ACC112 (cell line): ENCODE measurements around the gene AP1M2.
"Not testable (repeated sequence)": the region's sequence is repeated elsewhere in the genome, so short reads cannot be mapped to it uniquely, and the experiment has no call there.

Source experiments
- H2AFZ ChIP-seq: fragments of 200-600 bp; sonication (generic); one replicate; pipeline ENCODE4 v1.6.0; 2017; ENCODE audit warnings: antibody characterized with exemption, low read length; ENCODE audit not compliant: unreplicated experiment
- H3K27ac ChIP-seq: fragments of 200-600 bp; sonication (generic); 2 replicates; pipeline ENCODE4 v1.5.1; 2014; ENCODE audit warnings: low read depth, mild to moderate bottlenecking, antibody characterized with exemption, low read length, moderate library complexity
- H3K27me3 ChIP-seq: fragments of 200-600 bp; sonication (generic); 2 replicates; pipeline ENCODE4 v1.6.1; 2014; ENCODE audit warnings: mild to moderate bottlenecking, antibody characterized with exemption, low read length, moderate library complexity, mixed read lengths; ENCODE audit not compliant: insufficient read depth
- H3K36me3 ChIP-seq: fragments of 200-600 bp; sonication (generic); 2 replicates; pipeline ENCODE4 v1.6.1; 2016; ENCODE audit warnings: mild to moderate bottlenecking, antibody characterized with exemption, low read length, moderate library complexity, mixed read lengths; ENCODE audit not compliant: insufficient read depth
- H3K4me1 ChIP-seq: fragments of 200-600 bp; sonication (generic); one replicate; pipeline ENCODE4 v1.6.1; 2016; ENCODE audit warnings: low read length, mixed read lengths; ENCODE audit not compliant: insufficient read depth, unreplicated experiment, control insufficient read depth
- H3K4me3 ChIP-seq: fragments of 200-600 bp; sonication (generic); 2 replicates; pipeline ENCODE4 v1.5.1; 2014; ENCODE audit warnings: mild to moderate bottlenecking, low read depth, low read length
- H3K79me2 ChIP-seq: fragments of 200-600 bp; sonication (generic); one replicate; pipeline ENCODE4 v1.6.0; 2016; ENCODE audit warnings: low read length; ENCODE audit not compliant: control insufficient read depth, unreplicated experiment, insufficient read depth

AP1M2 gene

GRCh38 chr19:10551006-10551405 lies 36.1 kb downstream of the AP1M2 start:
- H2AFZ ChIP-seq, H3K4me1 ChIP-seq, H3K36me3 ChIP-seq, H3K4me3 ChIP-seq, H3K79me2 ChIP-seq, H3K27ac ChIP-seq, H3K27me3 ChIP-seq: not testable (repeated sequence)

GRCh38 chr19:10550336-10550735 lies 36.8 kb downstream of the AP1M2 start:
- no peak overlapping the region for H3K27ac ChIP-seq
- H2AFZ ChIP-seq = no peak overlapping the region
- no peak overlapping the region for H3K4me3 ChIP-seq
- H3K79me2 ChIP-seq = no peaks in the 10 kb centered on the region
- no peaks in the 10 kb centered on the region for H3K27me3 ChIP-seq
- no peaks in the 10 kb centered on the region for H3K4me1 ChIP-seq
- H3K36me3 ChIP-seq = peaks cover 9% of the 10 kb centered on the region

GRCh38 chr19:10549733-10550132 lies 37.4 kb downstream of the AP1M2 start:
- H3K79me2 ChIP-seq = no peaks in the 10 kb centered on the region
- H3K36me3 ChIP-seq = peaks cover 9% of the 10 kb centered on the region
- H3K4me3 ChIP-seq = no peak overlapping the region
- H3K4me1 ChIP-seq = no peaks in the 10 kb centered on the region
- H3K27ac ChIP-seq = no peak overlapping the region
- H2AFZ ChIP-seq = no peak overlapping the region
- H3K27me3 ChIP-seq = no peaks in the 10 kb centered on the region

- Histone ChIP-seq H3K79me2 (peaks cover 7% of the 10 kb centered on the region), H3K36me3 (peaks cover 9% of the 10 kb centered on the region)
Measured at GRCh38 chr19:10548746-10549276, 38.3 kb downstream of the AP1M2 start.

GRCh38 chr19:10546817-10547216 lies 40.3 kb downstream of the AP1M2 start:
- H3K27me3 ChIP-seq = no peaks in the 10 kb centered on the region
- H3K4me1 ChIP-seq = peaks cover 3% of the 10 kb centered on the region
- H3K4me3 ChIP-seq = no peak overlapping the region
- H3K79me2 ChIP-seq = peaks cover 7% of the 10 kb centered on the region
- H3K27ac ChIP-seq = no peak overlapping the region
- no peak overlapping the region for H2AFZ ChIP-seq
- H3K36me3 ChIP-seq = no peaks in the 10 kb centered on the region

More at GRCh38 chr19:10548746-10549276, 38.3 kb downstream of the AP1M2 start:
- H3K27ac ChIP-seq = no peak overlapping the region
- no peak overlapping the region for H2AFZ ChIP-seq
- H3K4me3 ChIP-seq = no peak overlapping the region
- no peaks in the 10 kb centered on the region for H3K4me1 ChIP-seq
- H3K27me3 ChIP-seq = no peaks in the 10 kb centered on the region

- Histone ChIP-seq H2AFZ (no peak overlapping the region), H3K4me1 (peaks cover 3% of the 10 kb centered on the region), H3K27ac (no peak overlapping the region), H3K4me3 (peak overlapping the region; percentile 90), H3K79me2 (peaks cover 7% of the 10 kb centered on the region), H3K27me3 (no peaks in the 10 kb centered on the region), H3K36me3 (no peaks in the 10 kb centered on the region)
Measured at GRCh38 chr19:10544753-10545251, 42.3 kb downstream of the AP1M2 start.

- Histone ChIP-seq H3K27me3 (no peaks in the 10 kb centered on the region), H3K79me2 (peaks cover 7% of the 10 kb centered on the region), H3K4me1 (peaks cover 3% of the 10 kb centered on the region), H3K36me3 (no peaks in the 10 kb centered on the region), H2AFZ (peak overlapping the region; percentile 85), H3K27ac (no peak overlapping the region; the same call in 1 of the 2 replicates), H3K4me3 (peak overlapping the region; percentile 90)
Measured at GRCh38 chr19:10544242-10544752, 42.8 kb downstream of the AP1M2 start.

GRCh38 chr19:10543420-10544241 lies 43.5 kb downstream of the AP1M2 start, which contains the start of gene ATG4D:
TSS of gene ATG4D (plus strand) at chr19:10543904. CDS start at chr19:10544091, 187 bp downstream.
- H3K27me3 ChIP-seq = no peaks in the 10 kb centered on the region
- H3K36me3 ChIP-seq = no peaks in the 10 kb centered on the region
- H3K79me2 ChIP-seq = peaks cover 7% of the 10 kb centered on the region
- peak within 1 kb of the TSS; percentile 90 for H3K4me3 ChIP-seq
- H3K4me1 ChIP-seq = peaks cover 3% of the 10 kb centered on the region
- peak within 1 kb of the TSS; percentile 85 for H2AFZ ChIP-seq
- no peak within 1 kb of the TSS; the same call in 1 of the 2 replicates for H3K27ac ChIP-seq

GRCh38 chr19:10543059-10543419 lies 44.1 kb downstream of the AP1M2 start:
- H3K79me2 ChIP-seq = peaks cover 7% of the 10 kb centered on the region
- no peak overlapping the region for H3K27ac ChIP-seq
- peak overlapping the region; percentile 90 for H3K4me3 ChIP-seq
- no peak overlapping the region for H2AFZ ChIP-seq
- no peaks in the 10 kb centered on the region for H3K36me3 ChIP-seq
- H3K27me3 ChIP-seq = no peaks in the 10 kb centered on the region
- peaks cover 3% of the 10 kb centered on the region for H3K4me1 ChIP-seq

GRCh38 chr19:10539016-10539415 lies 48.1 kb downstream of the AP1M2 start:
- H3K4me1 ChIP-seq, H3K36me3 ChIP-seq, H3K4me3 ChIP-seq, H3K27me3 ChIP-seq, H3K27ac ChIP-seq, H2AFZ ChIP-seq, H3K79me2 ChIP-seq: not testable (repeated sequence)
